Adrenal gland (tissue), 5 donors: ENCODE measurements around the gene RHEBL1.

Experiments
- CTCF ChIP-seq, 6 experiments: fragments of 450-650 bp in 4 of 6; fragments of 200-600 bp in 2 of 6; sonication (generic) in 1 of 6; IDR thresholded peaks; 1 replicate in 5 of 6; 2 replicates in 1 of 6; pipeline versions ENCODE4 v1.5.1 to v1.8.0; 2016 to 2021; ENCODE audit warnings: antibody characterized with exemption in 6 of 6, mild to moderate bottlenecking in 2 of 6, moderate library complexity in 1 of 6
- POLR2A ChIP-seq, 2 donors: fragments of 450-650 bp; IDR thresholded peaks; one replicate each; pipeline ENCODE4 v1.6.1; 2017; ENCODE audit warnings: antibody characterized with exemption in 2 of 2, mild to moderate bottlenecking in 2 of 2, moderate library complexity in 1 of 2
- donor health status: DM: no; HTN: no; CAD: no.

DNA sequence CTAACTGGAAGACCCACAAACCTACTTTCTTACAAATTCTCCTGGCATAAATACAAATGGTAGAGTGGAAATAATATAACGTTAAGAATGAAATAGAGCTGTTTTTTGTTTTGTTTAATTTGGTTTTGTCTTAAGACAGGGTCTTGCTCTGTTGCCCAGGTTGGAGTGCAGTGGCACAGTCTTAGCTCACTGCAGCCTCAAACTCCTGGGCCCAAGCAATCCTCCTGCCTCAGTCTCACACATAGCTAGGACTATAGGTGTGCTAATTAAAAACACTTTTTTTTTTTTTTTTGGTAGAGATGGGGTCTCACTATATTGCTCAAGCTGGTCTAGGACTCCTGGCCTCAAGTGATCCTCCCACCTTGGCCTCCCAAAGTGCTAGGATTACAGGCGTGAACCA lies 28.9 kb upstream of the RHEBL1 start:
- TF ChIP-seq CTCF (IDR thresholded peaks at IDR 0.05) = no peak
- TF ChIP-seq POLR2A (IDR thresholded peaks at IDR 0.05) = no peak
